Liver (tissue), 9 donors: ENCODE measurements around the gene TTLL7. TPM values are rescaled to one million over a fixed set of nuclear protein-coding genes. Genes with fewer than 3 reads are reported as not detected.

Source experiments
- DNase-seq: peaks from one replicate; pipeline ENCODE4 v3.0.0-alpha.2; 2017; ENCODE audit warnings: low spot score
- H3K27ac ChIP-seq, 2 donors: one replicate each; pipeline ENCODE4 v1.7.0; 2013; ENCODE audit warnings: inconsistent platforms in 2 of 2, low read length in 2 of 2, control low read depth in 1 of 2, low read depth in 1 of 2, mild to moderate bottlenecking in 1 of 2
- H3K27me3 ChIP-seq, 4 donors: one replicate each; pipeline versions ENCODE4 v1.6.1 to v1.7.0; 2013; ENCODE audit warnings: low read length in 3 of 4, inconsistent platforms in 1 of 4, mild to moderate bottlenecking in 1 of 4, moderate library complexity in 1 of 4; ENCODE audit not compliant: control insufficient read depth in 4 of 4, insufficient read depth in 4 of 4
- H3K36me3 ChIP-seq, 4 donors: one replicate each; pipeline versions ENCODE4 v1.6.1 to v1.7.0; 2013; ENCODE audit warnings: low read length in 3 of 4, mild to moderate bottlenecking in 3 of 4, low read depth in 1 of 4, moderate library complexity in 1 of 4; ENCODE audit not compliant: control insufficient read depth in 4 of 4, insufficient read depth in 3 of 4
- H3K4me1 ChIP-seq, 4 donors: one replicate each; pipeline versions ENCODE4 v1.6.1 to v1.7.0; 2013; ENCODE audit warnings: low read length in 3 of 4, mild to moderate bottlenecking in 3 of 4, moderate library complexity in 1 of 4; ENCODE audit not compliant: control insufficient read depth in 4 of 4, insufficient read depth in 4 of 4
- H3K4me3 ChIP-seq, 3 donors: one replicate each; pipeline versions ENCODE4 v1.6.1 to v1.7.0; 2013; ENCODE audit warnings: low read length in 3 of 3, control low read depth in 1 of 3, low read depth in 1 of 3, mild to moderate bottlenecking in 1 of 3
- H3K9ac ChIP-seq, 2 donors: one replicate each; pipeline ENCODE4 v1.7.0; 2013; ENCODE audit warnings: low read length in 2 of 2, mild to moderate bottlenecking in 2 of 2, moderate library complexity in 2 of 2, control low read depth in 1 of 2, low read depth in 1 of 2
- H3K9me3 ChIP-seq, 4 donors: one replicate each; pipeline versions ENCODE4 v1.6.1 to v1.7.0; 2013; ENCODE audit warnings: low read length in 3 of 4; ENCODE audit not compliant: control insufficient read depth in 4 of 4
- ATF3 ChIP-seq: IDR thresholded peaks from 2 replicates; pipeline ENCODE4 v1.6.1; 2016; ENCODE audit warnings: antibody characterized with exemption
- CTCF ChIP-seq: fragments of 150-350 bp; IDR thresholded peaks from 2 replicates; pipeline ENCODE4 v1.5.1; 2017; ENCODE audit warnings: improper control_type of control experiment, low read depth, low read length; ENCODE audit not compliant: missing input control
- EGR1 ChIP-seq, 2 donors: IDR thresholded peaks; 2 replicates each; pipeline ENCODE4 v1.6.1; 2016 to 2018; ENCODE audit warnings: antibody characterized with exemption in 2 of 2, low read depth in 2 of 2
- FOXA1 ChIP-seq: IDR thresholded peaks from 2 replicates; pipeline ENCODE4 v1.6.1; 2016; ENCODE audit warnings: antibody characterized with exemption
- FOXA2 ChIP-seq: IDR thresholded peaks from 2 replicates; pipeline ENCODE4 v1.6.1; 2016; ENCODE audit warnings: antibody characterized with exemption
- GABPA ChIP-seq, 2 donors: IDR thresholded peaks in 1 of 2; conservative IDR thresholded peaks in 1 of 2; 2 replicates each; pipeline ENCODE4 v1.6.1; 2016; ENCODE audit warnings: antibody characterized with exemption in 2 of 2, mild to moderate bottlenecking in 1 of 2, moderate library complexity in 1 of 2
- HNF4A ChIP-seq, 2 donors: conservative IDR thresholded peaks; 2 replicates each; pipeline ENCODE4 v1.6.1; 2016; ENCODE audit warnings: antibody characterized with exemption in 2 of 2, mild to moderate bottlenecking in 2 of 2
- HNF4G ChIP-seq: IDR thresholded peaks from 2 replicates; pipeline ENCODE4 v1.6.1; 2016; ENCODE audit warnings: antibody characterized with exemption
- JUND ChIP-seq, 2 donors: IDR thresholded peaks; 2 replicates each; pipeline ENCODE4 v1.6.1; 2016; ENCODE audit warnings: antibody characterized with exemption in 2 of 2
- MAX ChIP-seq: IDR thresholded peaks from 2 replicates; pipeline ENCODE4 v1.6.1; 2016; ENCODE audit warnings: antibody characterized with exemption
- NR2F2 ChIP-seq: IDR thresholded peaks from 2 replicates; pipeline ENCODE4 v1.6.1; 2016; ENCODE audit warnings: antibody characterized with exemption
- RAD21 ChIP-seq, 2 donors: IDR thresholded peaks; 2 replicates each; pipeline ENCODE4 v1.6.1; 2016; ENCODE audit warnings: antibody characterized with exemption in 2 of 2, mild to moderate bottlenecking in 2 of 2
- REST ChIP-seq: IDR thresholded peaks from 2 replicates; pipeline ENCODE4 v1.6.1; 2016; ENCODE audit warnings: antibody characterized with exemption, mild to moderate bottlenecking
- RXRA ChIP-seq, 2 donors: IDR thresholded peaks; 2 replicates each; pipeline ENCODE4 v1.6.1; 2017 to 2018; ENCODE audit warnings: antibody characterized with exemption in 2 of 2, mild to moderate bottlenecking in 1 of 2
- SP1 ChIP-seq: IDR thresholded peaks from 2 replicates; pipeline ENCODE4 v1.6.1; 2018; ENCODE audit warnings: antibody characterized with exemption, mild to moderate bottlenecking
- TAF1 ChIP-seq: conservative IDR thresholded peaks from 2 replicates; pipeline ENCODE4 v1.6.1; 2016; ENCODE audit warnings: antibody characterized with exemption, mild to moderate bottlenecking
- YY1 ChIP-seq: IDR thresholded peaks from 2 replicates; pipeline ENCODE4 v1.6.1; 2016; ENCODE audit warnings: antibody characterized with exemption, mild to moderate bottlenecking
- ZBTB33 ChIP-seq: IDR thresholded peaks from 2 replicates; pipeline ENCODE4 v1.6.1; 2016; ENCODE audit warnings: antibody characterized with exemption
- WGBS: extraction: QIAGEN DNeasy Blood & Tissue Kit; methylation state at CpG from one replicate; pipeline ENCODE4 v1.1.7; 2013; 5-methylcytosine and 5-hydroxymethylcytosine counted together
- polyA plus RNA-seq, 2 donors: library from polyadenylated mRNA; stranded (reverse) in 1 of 2; unstranded in 1 of 2; fragments of 200-250 nt in 1 of 2; fragments of >200 nt in 1 of 2; fragmentation: Nextera tagmentation in 1 of 2; extraction: Ambion mirVana in 1 of 2; gene quantifications; one replicate each; pipeline versions ENCODE4 v1.2.1 to v1.2.3, GENCODE V29; 2013 to 2015
- total RNA-seq, 2 donors: library from RNA; depleted of rRNA; stranded (reverse); fragments of >200 nt; gene quantifications; one replicate each; pipeline ENCODE4 v1.2.3, GENCODE V29; 2014
- donor health status: healthy.
- donor health status: healthy.
- donor health status: healthy.
- donor health status: healthy.
- donor health status: healthy.

The TTLL7 gene
- total and polyA plus RNA-seq, 4 donors, result 1.1 to 6.0 (median 1.9) TPM

- TF ChIP-seq JUND (IDR thresholded peaks at IDR 0.05), result no peak
- TF ChIP-seq NR2F2, result no peak
- TF ChIP-seq RXRA (IDR thresholded peaks at IDR 0.05), result no peak
- TF ChIP-seq ATF3, result no peak
- TF ChIP-seq RAD21 (IDR thresholded peaks at IDR 0.05), result no peak
- no peak for TF ChIP-seq HNF4G
- TF ChIP-seq REST, result no peak
- no peak for TF ChIP-seq HNF4A (conservative IDR thresholded peaks at IDR 0.05)
- TF ChIP-seq YY1, result no peak
- no peak for TF ChIP-seq TAF1
- TF ChIP-seq GABPA (IDR thresholded peaks at IDR 0.05 in 1 of 2, conservative IDR thresholded peaks at IDR 0.05 in 1 of 2), result no peak
- TF ChIP-seq FOXA1, result no peak
- no peak for TF ChIP-seq MAX
- TF ChIP-seq EGR1 (IDR thresholded peaks at IDR 0.05; ENCODE audit: low read depth in 2 of 2), result no peak
- no peak for TF ChIP-seq CTCF
- TF ChIP-seq ZBTB33, result no peak
- TF ChIP-seq FOXA2, result no peak
- no peak for TF ChIP-seq SP1
- Histone ChIP-seq H3K9ac (no peak overlapping the region), H3K4me3 (no peak overlapping the region), H3K9me3 (no peaks in the 10 kb centered on the region), H3K27me3 (no peaks in the 10 kb centered on the region), H3K4me1 (peaks cover 2 to 7% (median 4%) of the 10 kb centered on the region in 4 donors), H3K27ac (no peak overlapping the region), H3K36me3 (no peaks in the 10 kb centered on the region)
- 88% methylated on average over 5 of the region's 5 CpGs for WGBS
- no peak for DNase-seq
These were observed 160.4 kb downstream of the TTLL7 start for GRCh38 chr1:83838573-83838972.
